SK-N-MC (cell line): Measurements from ENCODE around the gene SMOC1.

Source experiments
- DNase-seq: peaks from one replicate; pipeline ENCODE4 v3.0.0-alpha.2; 2011; ENCODE audit warnings: low read depth, low spot score
- H3K27ac ChIP-seq: fragments of 200-600 bp; sonication (generic); 2 replicates; pipeline ENCODE4 v1.5.1; 2016; ENCODE audit warnings: mixed run types
- H3K36me3 ChIP-seq: fragments of 200-600 bp; sonication (generic); 2 replicates; pipeline ENCODE4 v1.6.1; 2017; ENCODE audit warnings: antibody characterized with exemption, low read length, mixed read lengths; ENCODE audit not compliant: insufficient read depth
- H3K4me3 ChIP-seq: fragments of 200-600 bp; sonication (generic); 2 replicates; pipeline ENCODE4 v1.5.1; 2016
- H3K9ac ChIP-seq: fragments of 200-600 bp; sonication (generic); 2 replicates; pipeline ENCODE4 v1.8.0; 2017; ENCODE audit warnings: mixed run types, mixed read lengths; ENCODE audit not compliant: insufficient read length
- H3K9me3 ChIP-seq: fragments of 200-600 bp; sonication (generic); 2 replicates; pipeline ENCODE4 v1.6.1; 2017; ENCODE audit warnings: low read depth, mild to moderate bottlenecking, antibody characterized with exemption, low read length, moderate library complexity, mixed read lengths
- EZH2 ChIP-seq: fragments of 200-600 bp; sonication (generic); IDR thresholded peaks from one replicate; pipeline ENCODE4 v1.6.1; 2017; ENCODE audit warnings: antibody characterized with exemption
- FOXP2 ChIP-seq: optimal IDR thresholded peaks from 2 replicates; pipeline ENCODE3; 2011; ENCODE audit warnings: mild to moderate bottlenecking, moderate library complexity; ENCODE audit not compliant: insufficient read depth; ENCODE audit errors: extremely low read length, control extremely low read depth
- POLR2AphosphoS5 ChIP-seq: IDR thresholded peaks from 2 replicates; pipeline ENCODE4 v1.6.1; 2012; ENCODE audit warnings: mild to moderate bottlenecking, low read depth, low read length, borderline replicate concordance

The SMOC1 gene

DNA sequence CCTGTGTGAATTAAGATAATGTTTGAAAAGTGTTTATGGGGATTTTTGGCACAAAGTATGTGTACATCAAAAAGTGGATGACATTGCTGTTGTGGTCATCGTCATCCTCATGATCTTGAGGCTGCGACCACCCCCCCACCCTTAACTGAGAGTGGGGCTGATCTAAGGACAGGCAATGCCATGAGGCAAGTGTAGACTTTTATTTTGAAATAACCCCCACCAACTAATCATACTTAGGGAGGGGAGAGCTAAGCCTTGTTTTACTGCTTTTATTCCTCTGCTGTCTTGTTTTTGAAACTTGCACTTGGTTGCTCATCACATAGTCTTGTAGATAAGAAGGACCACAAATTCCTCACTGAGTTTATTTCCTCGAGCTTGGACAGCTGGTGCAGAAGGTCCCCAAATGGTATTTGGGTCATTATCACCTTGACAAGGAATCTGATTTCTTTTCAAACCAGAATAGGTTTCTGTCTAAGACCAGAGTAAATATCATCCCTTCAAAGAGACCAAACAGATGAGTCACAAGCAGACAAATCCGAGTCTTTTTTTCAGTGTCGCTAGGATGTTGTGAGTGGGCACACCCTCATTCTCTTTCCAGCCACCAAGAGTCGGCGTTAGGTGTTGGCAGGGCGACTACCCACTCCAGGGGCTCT lies 23.9 kb upstream of the SMOC1 start:
- Histone ChIP-seq H3K9me3 (no peaks in the 10 kb centered on the region), H3K4me3 (no peak overlapping the region), H3K27ac (no peak overlapping the region), H3K9ac (no peak overlapping the region), H3K36me3 (no peaks in the 10 kb centered on the region)
- TF ChIP-seq POLR2AphosphoS5 (no peak), EZH2 (no peak), FOXP2 (no peak)
- no peak for DNase-seq

DNA sequence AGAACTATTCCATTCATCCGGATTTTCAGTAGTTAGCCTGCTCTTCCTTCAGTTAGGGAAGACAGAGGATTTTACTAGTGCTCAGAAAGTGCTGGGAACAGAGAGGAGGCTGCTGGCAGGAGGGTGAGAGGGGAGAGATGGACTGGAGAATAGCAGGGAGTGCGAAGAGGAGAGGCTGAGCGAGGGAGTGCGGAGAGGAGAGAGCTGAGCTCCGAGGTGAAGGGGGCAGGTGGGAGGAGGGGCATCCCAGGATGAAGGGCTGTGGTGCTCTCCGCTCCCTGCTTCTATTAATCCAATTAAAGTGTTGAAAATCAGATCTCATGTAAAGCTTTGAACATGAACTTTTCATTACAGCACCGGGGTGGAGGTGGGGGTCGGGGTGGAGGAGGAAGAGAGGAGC lies 20.4 kb upstream of the SMOC1 start:
- DNase-seq = no peak
- no peak overlapping the region for H3K4me3 ChIP-seq
- no peak overlapping the region for H3K9ac ChIP-seq
- no peaks in the 10 kb centered on the region for H3K36me3 ChIP-seq
- TF ChIP-seq POLR2AphosphoS5 (no peak), EZH2 (no peak)
- no peaks in the 10 kb centered on the region for H3K9me3 ChIP-seq
- H3K27ac ChIP-seq = no peak overlapping the region

DNA sequence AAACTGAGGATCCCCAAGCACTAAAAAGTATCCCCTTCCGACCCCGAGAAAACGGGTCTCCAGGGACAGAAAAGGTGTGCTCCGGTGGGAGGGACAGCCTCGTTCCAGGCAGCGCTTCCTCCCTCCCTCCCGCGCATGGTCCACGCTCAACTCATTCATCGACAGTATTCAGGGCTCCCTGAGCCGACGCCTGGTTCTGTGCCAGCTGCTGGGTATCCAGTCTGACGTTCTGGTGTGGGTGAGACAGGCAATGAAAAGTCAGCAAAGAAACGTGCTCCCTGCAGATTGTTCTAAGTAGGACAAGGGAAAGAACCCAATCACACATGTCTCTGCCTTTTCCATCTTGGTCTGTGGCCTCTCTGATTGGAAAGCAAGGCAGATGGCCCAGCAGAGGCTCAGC lies 19.6 kb upstream of the SMOC1 start:
- no peak for TF ChIP-seq FOXP2
- no peak for TF ChIP-seq POLR2AphosphoS5
- TF ChIP-seq EZH2 = no peak
- no peak overlapping the region for H3K9ac ChIP-seq
- H3K36me3 ChIP-seq = no peaks in the 10 kb centered on the region
- no peak overlapping the region for H3K4me3 ChIP-seq
- H3K9me3 ChIP-seq = no peaks in the 10 kb centered on the region
- DNase-seq = no peak
- H3K27ac ChIP-seq = no peak overlapping the region

DNA sequence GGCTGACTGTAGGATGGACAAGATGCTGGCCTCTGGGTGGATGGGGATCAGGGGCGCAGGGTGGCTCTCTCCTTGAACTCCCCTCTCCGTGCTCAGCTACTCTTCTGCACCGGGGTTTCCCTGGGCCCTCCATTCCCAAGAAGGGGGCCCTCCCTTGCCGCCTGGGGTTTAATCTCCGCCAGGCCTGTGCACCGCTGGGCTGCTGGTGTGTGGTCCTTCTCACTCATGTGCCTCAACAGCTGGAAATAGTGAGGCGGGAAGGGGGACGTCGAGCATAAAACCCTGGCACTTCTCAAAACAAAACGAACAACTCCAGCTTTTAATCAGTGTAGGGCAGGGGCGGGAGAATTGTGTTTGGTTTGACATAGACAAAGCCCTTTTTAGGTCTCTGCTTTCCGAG lies 19.0 kb upstream of the SMOC1 start:
- TF ChIP-seq EZH2 (no peak), POLR2AphosphoS5 (no peak), FOXP2 (no peak)
- H3K4me3 ChIP-seq = no peak overlapping the region
- no peak overlapping the region for H3K9ac ChIP-seq

DNA sequence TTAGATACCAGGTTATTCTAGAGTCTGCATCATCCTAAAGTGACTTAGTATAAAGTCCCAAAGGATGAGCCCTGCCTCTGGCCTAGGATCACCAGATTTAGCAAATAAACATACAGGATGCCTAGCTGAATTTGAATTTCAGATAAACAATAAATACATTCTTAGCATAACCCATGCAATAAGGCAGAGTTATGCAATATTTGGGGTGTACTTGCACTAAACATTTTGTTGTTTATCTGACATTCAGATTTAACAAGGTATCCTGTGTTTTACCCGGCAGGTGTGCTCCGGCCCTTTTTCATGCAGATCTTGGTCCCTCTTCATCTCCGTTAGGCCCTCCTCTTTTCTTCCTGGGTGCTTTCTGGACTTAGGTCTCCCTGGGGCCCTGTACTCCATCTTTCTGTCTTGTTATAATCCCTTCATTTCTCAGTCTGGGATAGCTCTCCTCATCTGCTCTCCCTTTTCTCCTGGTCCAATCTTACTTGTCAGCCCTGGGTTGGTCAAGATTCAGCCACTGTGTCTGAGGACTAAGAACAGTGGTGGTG lies 18.1 kb upstream of the SMOC1 start:
- no peaks in the 10 kb centered on the region for H3K9me3 ChIP-seq
- H3K9ac ChIP-seq = no peak overlapping the region
- no peak overlapping the region for H3K27ac ChIP-seq
- TF ChIP-seq EZH2 = no peak
- TF ChIP-seq FOXP2 = no peak
- no peak for TF ChIP-seq POLR2AphosphoS5
- H3K4me3 ChIP-seq = no peak overlapping the region
- no peak for DNase-seq
- no peaks in the 10 kb centered on the region for H3K36me3 ChIP-seq

More for the DNA sequence above, 19.0 kb upstream of the SMOC1 start:
- no peak for DNase-seq
- Histone ChIP-seq H3K27ac (no peak overlapping the region), H3K9me3 (no peaks in the 10 kb centered on the region), H3K36me3 (no peaks in the 10 kb centered on the region)

DNA sequence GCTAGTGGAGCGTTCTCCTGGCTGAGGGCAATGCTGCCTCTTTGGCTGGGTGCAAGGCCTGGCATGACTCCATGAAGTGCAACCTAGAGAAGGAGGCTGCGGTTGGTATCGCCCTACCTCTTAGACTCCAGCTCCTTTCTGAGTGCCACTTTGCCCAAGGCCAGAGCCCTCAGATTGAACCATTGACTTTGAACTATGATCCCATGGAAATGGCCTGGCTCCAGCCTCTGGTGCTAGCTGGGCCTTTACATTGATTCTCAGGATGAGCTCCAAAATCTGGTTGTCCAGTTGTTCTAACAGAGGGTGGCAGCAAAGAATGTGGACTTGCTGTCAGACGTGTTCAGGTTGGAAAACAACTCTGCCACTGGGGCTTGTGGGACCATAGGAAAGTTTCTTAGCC lies 16.1 kb upstream of the SMOC1 start:
- TF ChIP-seq POLR2AphosphoS5 (no peak), FOXP2 (no peak), EZH2 (no peak)
- Histone ChIP-seq H3K9ac (no peak overlapping the region), H3K9me3 (no peaks in the 10 kb centered on the region), H3K4me3 (no peak overlapping the region), H3K27ac (no peak overlapping the region), H3K36me3 (no peaks in the 10 kb centered on the region)
- DNase-seq = no peak

DNA sequence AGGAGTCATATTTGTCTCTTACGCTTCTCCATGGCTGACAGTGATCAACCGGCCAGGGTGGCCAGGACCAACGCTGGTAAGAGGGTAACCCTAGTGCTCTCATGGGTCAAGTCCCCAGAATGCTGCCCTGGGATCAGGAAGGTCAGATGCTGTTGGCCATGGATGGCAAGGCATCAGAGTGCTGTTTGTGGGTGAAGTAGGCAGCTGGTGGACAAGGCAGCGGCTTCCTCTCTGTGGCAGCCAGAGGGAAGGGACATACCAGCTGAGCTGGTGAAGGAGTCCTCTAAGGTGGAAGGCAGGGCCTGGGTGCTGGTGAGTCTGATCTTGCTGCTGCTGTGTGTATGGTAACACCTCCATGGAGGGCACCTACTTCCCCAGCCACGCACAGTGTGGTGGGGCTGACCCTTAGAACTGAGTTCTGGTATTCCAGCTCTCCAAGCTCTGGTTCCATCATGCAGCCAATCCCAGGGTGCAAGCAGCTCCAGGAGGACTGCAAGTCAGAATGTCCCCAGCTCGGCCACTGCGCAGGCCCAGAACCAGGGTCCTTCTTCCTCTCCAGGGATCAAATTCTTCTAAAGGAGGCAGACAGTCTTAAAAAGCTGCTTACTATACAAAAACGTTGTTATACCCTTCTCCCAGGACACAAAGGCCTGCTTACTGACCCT lies 13.4 kb upstream of the SMOC1 start:
- TF ChIP-seq FOXP2 (no peak), POLR2AphosphoS5 (no peak)

DNA sequence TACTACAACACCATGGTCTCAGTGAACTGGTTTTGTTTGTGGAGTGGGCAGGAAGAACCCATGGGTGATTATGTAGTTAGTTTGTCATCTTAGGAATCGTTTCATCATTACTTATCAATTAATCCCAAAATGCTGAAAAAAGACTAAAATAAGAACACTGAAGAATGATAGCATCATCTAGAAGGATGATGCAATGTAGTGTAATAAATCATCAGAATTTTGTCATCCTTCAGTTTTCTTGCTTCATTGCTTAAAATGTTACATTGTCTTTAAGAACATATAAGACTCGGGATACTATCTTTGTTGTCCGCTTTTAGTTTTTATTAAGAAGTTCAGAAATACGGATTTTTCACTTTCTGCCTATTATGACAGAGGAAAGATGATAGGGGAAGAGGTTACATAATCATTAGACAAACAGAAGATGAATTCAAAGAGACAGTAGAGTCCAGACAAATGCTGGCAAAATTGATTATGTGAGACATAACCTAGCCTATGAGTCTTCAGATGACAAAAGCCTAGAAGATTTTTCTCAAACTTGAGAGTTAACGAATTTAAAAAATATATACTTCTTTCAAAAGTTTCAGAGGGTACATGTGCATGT lies 10.8 kb upstream of the SMOC1 start:
- TF ChIP-seq FOXP2 (no peak), EZH2 (no peak), POLR2AphosphoS5 (no peak)
- DNase-seq = no peak
- H3K9me3 ChIP-seq = no peaks in the 10 kb centered on the region
- H3K4me3 ChIP-seq = no peak overlapping the region
- no peaks in the 10 kb centered on the region for H3K36me3 ChIP-seq
- no peak overlapping the region for H3K9ac ChIP-seq
- no peak overlapping the region for H3K27ac ChIP-seq

More for the DNA sequence above, 13.4 kb upstream of the SMOC1 start:
- Histone ChIP-seq H3K9ac (no peak overlapping the region), H3K4me3 (no peak overlapping the region), H3K9me3 (no peaks in the 10 kb centered on the region), H3K27ac (no peak overlapping the region), H3K36me3 (no peaks in the 10 kb centered on the region)
- DNase-seq = no peak
